GM12878 (cell line): ENCODE results near the gene CRHR2. TPM values are rescaled to one million over a fixed set of nuclear protein-coding genes. Genes with fewer than 3 reads are reported as not detected.

Experiments
- ATAC-seq: fragments of 200-7000 bp; cut with Tn5 transposase; 3 replicates; pipeline ENCODE4 v1.9.1; 2020; ENCODE audit warnings: mild to moderate bottlenecking, moderate library complexity
- BruUV-seq: library from RNA; stranded (reverse); fragments of 400-500 nt; replicated peaks from 2 replicates; lab custom pipeline; 2021; lab: Mats Ljungman, UMichigan
- CTCF ChIA-PET: fragments of 300-600 bp; sonication (Branson Sonifier 250); formaldehyde crosslinking; extraction: SDS; loops from one replicate; lab custom pipeline; 2021; ENCODE audit warnings: inconsistent platforms; lab: Yijun Ruan, JAX
- POLR2A ChIA-PET: fragments of 350-600 bp; formaldehyde crosslinking; extraction: SDS; loops from one replicate; lab custom pipeline; 2021; ENCODE audit warnings: inconsistent platforms; lab: Charles Lee
- RAD21 ChIA-PET: fragments of 300-600 bp; sonication (Branson Sonifier 250); formaldehyde crosslinking; loops from one replicate; lab custom pipeline; 2023; ENCODE audit warnings: antibody characterized with exemption; ENCODE audit not compliant: unreplicated experiment; lab: Charles Lee
- SMC1A ChIA-PET: fragments of 300-600 bp; sonication (Branson Sonifier 250); formaldehyde crosslinking; loops from one replicate; lab custom pipeline; 2023; ENCODE audit not compliant: unreplicated experiment, uncharacterized antibody; lab: Charles Lee
- DNase-seq: peaks from one replicate; pipeline ENCODE4 v3.0.0-alpha.2; 2011; ENCODE audit warnings: low read depth, low spot score
- FAIRE-seq: peaks from 3 replicates; lab custom pipeline; 2011; peaks lifted over from hg19 to GRCh38; lab: Jason Lieb, UNC
- H2AFZ ChIP-seq: 2 replicates; pipeline ENCODE4 v1.6.0; 2011; ENCODE audit warnings: low read depth, low read length, control low read depth; ENCODE audit not compliant: control insufficient read depth
- H3K27ac ChIP-seq: 2 replicates; pipeline ENCODE4 v1.5.1; 2011; ENCODE audit warnings: control low read depth; ENCODE audit not compliant: control insufficient read depth, insufficient read depth
- H3K27me3 ChIP-seq, 2 experiments: replicated peaks in 1 of 2; 2 replicates each; pipeline versions ENCODE4 v1.6.0 to v1.6.1; 2011; ENCODE audit warnings: low read length in 1 of 2; ENCODE audit not compliant: control insufficient read depth in 2 of 2, insufficient read depth in 2 of 2
- H3K36me3 ChIP-seq, 2 experiments: 2 replicates each; pipeline ENCODE4 v1.5.1; 2011; ENCODE audit warnings: low read length in 1 of 2; ENCODE audit not compliant: control insufficient read depth in 2 of 2, insufficient read depth in 2 of 2
- H3K4me1 ChIP-seq: 2 replicates; pipeline ENCODE4 v1.6.1; 2011; ENCODE audit warnings: mild to moderate bottlenecking, low read length, moderate library complexity, mixed read lengths; ENCODE audit not compliant: control insufficient read depth, insufficient read depth
- H3K4me2 ChIP-seq: 2 replicates; pipeline ENCODE4 v1.6.0; 2011; ENCODE audit warnings: control low read depth; ENCODE audit not compliant: control insufficient read depth, insufficient read depth
- H3K4me3 ChIP-seq: fragments of 200-600 bp; sonication (generic); 2 replicates; pipeline ENCODE4 v1.5.1; 2016
- H3K79me2 ChIP-seq: 2 replicates; pipeline ENCODE4 v1.6.0; 2011; ENCODE audit warnings: low read length; ENCODE audit not compliant: control insufficient read depth, insufficient read depth
- H3K9ac ChIP-seq: 2 replicates; pipeline ENCODE4 v1.8.0; 2011; ENCODE audit warnings: low read length, control low read depth, mixed read lengths; ENCODE audit not compliant: control insufficient read depth, insufficient read depth
- H3K9me3 ChIP-seq: replicated peaks from 3 replicates; pipeline ENCODE4 v1.5.1; 2011; ENCODE audit warnings: mild to moderate bottlenecking, low read length; ENCODE audit not compliant: control insufficient read depth, insufficient read depth
- H4K20me1 ChIP-seq: 2 replicates; pipeline ENCODE4 v1.6.0; 2011; ENCODE audit not compliant: control insufficient read depth, insufficient read depth
- CHD1 ChIP-seq: IDR thresholded peaks from 2 replicates; pipeline ENCODE4 v1.6.1; 2012; ENCODE audit warnings: low read depth, low read length, improper control_type of control experiment
- HCFC1 ChIP-seq: fragments of 150-350 bp; IDR thresholded peaks from 2 replicates; pipeline ENCODE4 v1.6.1; 2014; ENCODE audit warnings: low read length
- MTA3 ChIP-seq: IDR thresholded peaks from 2 replicates; pipeline ENCODE4 v1.6.1; 2012; ENCODE audit warnings: low read length, inconsistent platforms, borderline replicate concordance
- NFIC ChIP-seq: IDR thresholded peaks from 2 replicates; pipeline ENCODE4 v1.6.1; 2012; ENCODE audit warnings: low read depth, mild to moderate bottlenecking, inconsistent platforms, low read length, moderate library complexity
- POLR2A ChIP-seq: IDR thresholded peaks from 2 replicates; pipeline ENCODE4 v1.6.1; 2011; ENCODE audit warnings: low read depth, mild to moderate bottlenecking, low read length
- RBBP5 ChIP-seq: fragments of 200-600 bp; sonication (generic); conservative IDR thresholded peaks from 2 replicates; pipeline ENCODE4 v1.6.1; 2016
- RCOR1 ChIP-seq: conservative IDR thresholded peaks from 2 replicates; pipeline ENCODE4 v1.6.1; 2012; ENCODE audit warnings: low read depth, low read length, improper control_type of control experiment
- TCF7 ChIP-seq: IDR thresholded peaks from 2 replicates; pipeline ENCODE4 v1.6.1; 2014; ENCODE audit warnings: antibody characterized with exemption, borderline replicate concordance
- WGBS: methylation state at CpG from one replicate; pipeline ENCODE4 v1.1.6; 2016; ENCODE audit warnings: low lambda C conversion rate; ENCODE audit not compliant: insufficient replicate concordance, insufficient coverage; ENCODE audit errors: missing lambda C conversion rate; 5-methylcytosine and 5-hydroxymethylcytosine counted together
- in situ Hi-C: fragments of 300-500 bp; cut with MboI; formaldehyde crosslinking; loops from 9 replicates; pipeline ENCODE4 v1.14.3; 2018; ENCODE audit warnings: mixed read lengths
- intact Hi-C: fragments of 100-400 bp; cut with micrococcal nuclease; formaldehyde crosslinking; loops from one replicate; pipeline ENCODE4 v1.14.2; 2022; ENCODE audit not compliant: unreplicated experiment
- polyA plus RNA-seq, 11 experiments: library from polyadenylated mRNA; depleted of rRNA in 4 of 11; unstranded in 6 of 11; stranded (reverse) in 5 of 11; fragments of >200 nt; fragmentation: Nextera tagmentation in 4 of 11; fragmentation: Illumina TruSeq in 1 of 11; extraction: Ambion mirVana in 4 of 11; extraction: Trizol in 1 of 11; gene quantifications; 1 replicate in 1 of 11; 2 replicates in 10 of 11; pipeline versions ENCODE4 v1.2.1 to v1.2.3, GENCODE V29; 2011 to 2016; ENCODE audit warnings: inconsistent platforms in 2 of 11, missing spikeins in 2 of 11, low read depth in 1 of 11
- total RNA-seq, 4 experiments: library from RNA; depleted of rRNA in 3 of 4; stranded (reverse); fragments of >200 nt in 3 of 4; fragmentation: Illumina TruSeq in 1 of 4; extraction: Trizol in 1 of 4; gene quantifications; 2 replicates each; pipeline versions ENCODE4 v1.2.1 to v1.2.3, GENCODE V29; 2013 to 2021
- TF ChIP-seq, protein P1 (sequence below): IDR thresholded peaks from 2 replicates; pipeline ENCODE4 v1.6.1; 2012; ENCODE audit warnings: low read depth, low read length, improper control_type of control experiment
- TF ChIP-seq, protein P2 (sequence below): fragments of 450-650 bp; IDR thresholded peaks from 2 replicates; pipeline ENCODE4 v1.6.1; 2017; ENCODE audit warnings: antibody characterized with exemption, mild to moderate bottlenecking, moderate library complexity
- TF ChIP-seq, protein P3 (sequence below): fragments of 450-650 bp; IDR thresholded peaks from 2 replicates; pipeline ENCODE4 v1.6.1; 2014; ENCODE audit warnings: mild to moderate bottlenecking

CRHR2 gene
- total and polyA plus RNA-seq, 10 of the 15 experiments (the other 5 are each of a cell fraction or from before 2014, with no cell fraction given): not detected

DNA sequence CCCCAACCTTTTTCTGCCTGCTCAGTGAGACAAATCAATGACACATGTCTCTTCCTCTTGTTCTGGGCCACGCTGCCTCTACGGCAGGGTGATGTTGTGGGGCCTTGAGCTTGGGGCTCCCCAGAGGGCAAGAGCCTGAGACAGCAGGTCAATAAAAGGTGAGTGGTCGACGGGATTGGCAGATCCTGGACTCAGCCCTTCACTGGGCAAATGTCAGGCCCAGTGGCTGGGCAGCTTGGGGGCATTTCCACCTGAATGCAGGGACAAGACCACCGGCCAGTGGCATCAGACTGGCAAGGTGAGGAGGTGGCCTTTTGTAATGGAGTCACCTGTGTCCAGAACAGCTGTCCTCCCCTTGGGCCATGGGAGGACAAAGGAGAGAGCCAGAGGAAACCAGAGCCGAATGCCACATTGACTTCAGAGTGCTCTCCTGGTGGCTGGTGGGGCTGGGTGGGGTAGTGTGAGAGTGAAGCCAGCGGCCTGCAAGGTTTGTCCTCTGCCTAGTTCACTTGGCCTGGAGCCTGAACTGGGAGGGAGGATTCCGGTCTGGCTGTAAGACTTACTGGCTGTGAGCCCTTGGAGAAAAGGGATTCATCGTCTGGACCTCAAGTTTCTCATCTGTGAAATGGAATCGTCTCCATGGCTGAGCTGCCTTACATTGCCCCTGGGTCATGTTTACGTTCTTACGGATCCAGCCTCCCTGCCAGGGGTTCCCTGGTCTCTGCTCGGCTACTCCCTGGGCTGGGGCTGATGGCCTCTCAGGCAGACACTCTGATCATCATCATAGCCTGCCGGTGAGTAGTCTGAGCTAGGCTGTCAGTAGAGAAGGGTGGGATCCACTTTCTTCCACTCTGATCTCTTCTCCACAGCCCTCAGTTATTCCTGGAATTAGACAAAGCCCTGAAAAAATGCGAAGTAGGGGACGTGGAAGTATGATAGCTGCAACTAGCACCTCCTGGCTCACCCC lies 25.4 kb upstream of the CRHR2 start:
- TF ChIP-seq, protein P1, sequence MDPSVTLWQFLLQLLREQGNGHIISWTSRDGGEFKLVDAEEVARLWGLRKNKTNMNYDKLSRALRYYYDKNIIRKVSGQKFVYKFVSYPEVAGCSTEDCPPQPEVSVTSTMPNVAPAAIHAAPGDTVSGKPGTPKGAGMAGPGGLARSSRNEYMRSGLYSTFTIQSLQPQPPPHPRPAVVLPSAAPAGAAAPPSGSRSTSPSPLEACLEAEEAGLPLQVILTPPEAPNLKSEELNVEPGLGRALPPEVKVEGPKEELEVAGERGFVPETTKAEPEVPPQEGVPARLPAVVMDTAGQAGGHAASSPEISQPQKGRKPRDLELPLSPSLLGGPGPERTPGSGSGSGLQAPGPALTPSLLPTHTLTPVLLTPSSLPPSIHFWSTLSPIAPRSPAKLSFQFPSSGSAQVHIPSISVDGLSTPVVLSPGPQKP: no peak
- TF ChIP-seq HCFC1 (no peak), POLR2A (no peak)
- TF ChIP-seq, all 136 proteins: peak for 0
- H3K9me3 ChIP-seq: no peaks in the 10 kb centered on the region
- FAIRE-seq (no peak), ATAC-seq (no peak), DNase-seq (no peak)
- H4K20me1 ChIP-seq: no peaks in the 10 kb centered on the region
- ChIA-PET POLR2A (interaction anchor here (0.7 kb wide), 1 partner anchor 32 kb away, joined by 3 read pairs; no protein-coding TSS in a partner anchor), SMC1A (no interaction called here), CTCF (interaction anchor here (0.9 kb wide), 1 partner anchor 158 kb away, joined by 4 read pairs; no protein-coding TSS in a partner anchor), RAD21 (no interaction called here)
- H3K27me3 ChIP-seq: no peaks in the 10 kb centered on the region; a peak in 3 of 4 replicates
- no peak overlapping the region for H3K4me2 ChIP-seq
- BruUV-seq: no TSS peak
- in situ Hi-C loops (no loop called here), intact Hi-C loops (no loop called here)
- H3K79me2 ChIP-seq: no peaks in the 10 kb centered on the region
- WGBS: 27% methylated on average over 16 of the region's 16 CpGs
- H3K36me3 ChIP-seq: no peaks in the 10 kb centered on the region
- H3K4me3 ChIP-seq: no peak overlapping the region
- H3K4me1 ChIP-seq: no peaks in the 10 kb centered on the region
- no peak overlapping the region for H3K9ac ChIP-seq
- H2AFZ ChIP-seq: no peak overlapping the region
- H3K27ac ChIP-seq: no peak overlapping the region

DNA sequence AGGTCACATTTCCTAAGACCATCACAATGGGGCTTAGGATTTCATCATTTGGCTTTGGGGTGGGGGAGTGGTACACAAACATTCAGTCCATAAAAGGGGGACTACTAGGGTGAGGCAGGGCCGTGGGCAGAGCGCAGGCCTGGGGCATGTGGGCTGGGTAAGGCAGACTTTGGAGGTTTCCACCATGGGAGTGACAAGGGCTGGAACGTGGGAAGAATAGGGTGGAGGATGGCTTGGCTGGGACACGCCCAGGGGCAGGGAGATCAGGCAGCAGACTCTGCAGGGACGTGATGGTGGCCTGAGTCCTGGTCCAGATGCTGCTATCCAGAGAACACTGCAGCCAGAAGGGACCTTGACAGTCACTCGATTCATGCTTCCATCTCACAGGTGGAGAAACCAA lies 24.7 kb upstream of the CRHR2 start:
- H3K27me3 ChIP-seq: no peaks in the 10 kb centered on the region; a peak in 3 of 4 replicates
- no peaks in the 10 kb centered on the region for H3K79me2 ChIP-seq
- FAIRE-seq: no peak
- no peak for ATAC-seq
- H2AFZ ChIP-seq: no peak overlapping the region
- no peak overlapping the region for H3K4me2 ChIP-seq
- POLR2A ChIA-PET: no interaction called here
- CTCF ChIA-PET: no interaction called here
- H3K9ac ChIP-seq: no peak overlapping the region
- H3K4me3 ChIP-seq: no peak overlapping the region
- RAD21 ChIA-PET: no interaction called here
- in situ Hi-C loops: no loop called here
- intact Hi-C loops: no loop called here
- H3K9me3 ChIP-seq: no peaks in the 10 kb centered on the region
- WGBS: 12% methylated on average over 6 of the region's 6 CpGs
- DNase-seq: no peak
- no peaks in the 10 kb centered on the region for H3K4me1 ChIP-seq
- H3K36me3 ChIP-seq: no peaks in the 10 kb centered on the region
- H3K27ac ChIP-seq: no peak overlapping the region
- no TSS peak for BruUV-seq
- H4K20me1 ChIP-seq: no peaks in the 10 kb centered on the region
- SMC1A ChIA-PET: no interaction called here
- TF ChIP-seq, protein P2, sequence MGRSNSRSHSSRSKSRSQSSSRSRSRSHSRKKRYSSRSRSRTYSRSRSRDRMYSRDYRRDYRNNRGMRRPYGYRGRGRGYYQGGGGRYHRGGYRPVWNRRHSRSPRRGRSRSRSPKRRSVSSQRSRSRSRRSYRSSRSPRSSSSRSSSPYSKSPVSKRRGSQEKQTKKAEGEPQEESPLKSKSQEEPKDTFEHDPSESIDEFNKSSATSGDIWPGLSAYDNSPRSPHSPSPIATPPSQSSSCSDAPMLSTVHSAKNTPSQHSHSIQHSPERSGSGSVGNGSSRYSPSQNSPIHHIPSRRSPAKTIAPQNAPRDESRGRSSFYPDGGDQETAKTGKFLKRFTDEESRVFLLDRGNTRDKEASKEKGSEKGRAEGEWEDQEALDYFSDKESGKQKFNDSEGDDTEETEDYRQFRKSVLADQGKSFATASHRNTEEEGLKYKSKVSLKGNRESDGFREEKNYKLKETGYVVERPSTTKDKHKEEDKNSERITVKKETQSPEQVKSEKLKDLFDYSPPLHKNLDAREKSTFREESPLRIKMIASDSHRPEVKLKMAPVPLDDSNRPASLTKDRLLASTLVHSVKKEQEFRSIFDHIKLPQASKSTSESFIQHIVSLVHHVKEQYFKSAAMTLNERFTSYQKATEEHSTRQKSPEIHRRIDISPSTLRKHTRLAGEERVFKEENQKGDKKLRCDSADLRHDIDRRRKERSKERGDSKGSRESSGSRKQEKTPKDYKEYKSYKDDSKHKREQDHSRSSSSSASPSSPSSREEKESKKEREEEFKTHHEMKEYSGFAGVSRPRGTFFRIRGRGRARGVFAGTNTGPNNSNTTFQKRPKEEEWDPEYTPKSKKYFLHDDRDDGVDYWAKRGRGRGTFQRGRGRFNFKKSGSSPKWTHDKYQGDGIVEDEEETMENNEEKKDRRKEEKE: no peak
- TF ChIP-seq CHD1 (no peak), RCOR1 (no peak), NFIC (no peak), RBBP5 (no peak), TCF7 (no peak), MTA3 (no peak)
- TF ChIP-seq, protein P3, sequence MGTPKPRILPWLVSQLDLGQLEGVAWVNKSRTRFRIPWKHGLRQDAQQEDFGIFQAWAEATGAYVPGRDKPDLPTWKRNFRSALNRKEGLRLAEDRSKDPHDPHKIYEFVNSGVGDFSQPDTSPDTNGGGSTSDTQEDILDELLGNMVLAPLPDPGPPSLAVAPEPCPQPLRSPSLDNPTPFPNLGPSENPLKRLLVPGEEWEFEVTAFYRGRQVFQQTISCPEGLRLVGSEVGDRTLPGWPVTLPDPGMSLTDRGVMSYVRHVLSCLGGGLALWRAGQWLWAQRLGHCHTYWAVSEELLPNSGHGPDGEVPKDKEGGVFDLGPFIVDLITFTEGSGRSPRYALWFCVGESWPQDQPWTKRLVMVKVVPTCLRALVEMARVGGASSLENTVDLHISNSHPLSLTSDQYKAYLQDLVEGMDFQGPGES: no peak
